Amygdala (tissue), 56 donors: ENCODE results near the gene ZNF385B.

Experiments used
- DNase-seq, 56 donors: peaks; one replicate each; lab custom pipeline; 2025; lab: John Stamatoyannopoulos, UW

ZNF385B gene

GRCh38 chr2:179751163-179751809, 110.1 kb downstream of the ZNF385B start:
- no peak for DNase-seq

GRCh38 chr2:179749210-179749609, 112.2 kb downstream of the ZNF385B start:
- DNase-seq: no peak

DNA sequence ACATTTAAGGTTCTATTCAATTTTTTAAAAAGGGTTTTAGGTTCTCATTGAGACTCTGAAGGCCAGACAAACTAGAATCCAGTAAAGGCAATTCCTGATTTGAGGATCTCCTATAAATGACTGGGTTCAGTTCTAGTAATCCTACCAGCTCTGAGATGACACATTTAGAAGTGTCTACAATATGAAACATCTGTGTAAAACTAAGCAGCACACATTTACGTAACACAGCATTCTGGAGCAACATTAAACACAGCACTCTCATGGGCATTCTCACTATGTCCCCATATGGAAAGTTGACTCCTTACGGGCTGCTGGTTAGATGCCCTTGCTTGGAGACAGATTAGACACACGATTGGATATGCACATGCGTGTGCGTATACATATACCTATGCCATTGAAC, 114.4 kb downstream of the ZNF385B start:
- no peak for DNase-seq

- DNase-seq: peak in 5 of 56 donors; percentile 0 to 18 (median 2)
These were observed 115.7 kb downstream of the ZNF385B start for GRCh38 chr2:179745635-179746256.

DNA sequence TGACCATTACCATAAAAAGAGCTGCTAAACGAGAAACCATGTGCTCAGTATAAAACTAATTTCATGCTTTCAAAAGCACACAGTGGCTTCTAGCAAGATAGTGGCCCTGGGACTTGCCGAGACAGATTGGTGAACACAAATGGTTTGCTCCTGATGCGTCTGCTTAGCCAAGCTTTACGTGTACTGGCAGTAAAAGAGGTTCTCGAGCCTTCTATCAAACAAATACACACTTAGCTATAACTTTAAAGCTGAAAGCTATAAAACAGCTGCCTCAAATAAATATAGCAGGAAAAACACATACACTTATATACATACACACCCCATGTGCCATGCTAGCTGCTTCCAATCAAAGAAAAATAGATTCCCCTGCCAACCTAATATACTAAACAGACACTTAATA, 117.0 kb downstream of the ZNF385B start:
- DNase-seq: no peak

GRCh38 chr2:179741317-179741716, 120.1 kb downstream of the ZNF385B start:
- DNase-seq: no peak

DNA sequence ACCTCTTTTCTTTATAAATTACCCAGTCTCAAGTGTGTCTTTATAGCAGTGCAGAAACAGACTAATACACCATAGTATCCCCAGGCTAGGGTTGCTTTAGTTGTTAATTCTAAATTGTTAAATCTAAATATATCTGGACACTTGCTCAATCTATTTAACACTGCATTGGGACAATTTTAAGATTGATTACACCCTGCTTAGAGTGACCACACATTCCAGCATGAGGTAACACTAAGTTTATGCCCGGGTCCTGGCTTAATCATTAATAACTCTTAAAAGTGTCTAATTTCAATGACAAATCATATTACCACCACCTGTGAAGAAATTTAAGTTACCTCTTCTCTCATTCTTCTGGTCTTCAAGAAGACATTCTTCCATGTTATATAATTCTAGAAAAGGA, 131.4 kb downstream of the ZNF385B start:
- DNase-seq: no peak

- no peak for DNase-seq
These were observed 134.8 kb downstream of the ZNF385B start for GRCh38 chr2:179726461-179727180.

- DNase-seq: no peak
These were observed 137.0 kb downstream of the ZNF385B start for GRCh38 chr2:179724403-179724802.

- no peak for DNase-seq
These were observed 141.1 kb downstream of the ZNF385B start for GRCh38 chr2:179720173-179720772.

- DNase-seq: no peak
These were observed 145.5 kb downstream of the ZNF385B start for GRCh38 chr2:179715871-179716270.

DNA sequence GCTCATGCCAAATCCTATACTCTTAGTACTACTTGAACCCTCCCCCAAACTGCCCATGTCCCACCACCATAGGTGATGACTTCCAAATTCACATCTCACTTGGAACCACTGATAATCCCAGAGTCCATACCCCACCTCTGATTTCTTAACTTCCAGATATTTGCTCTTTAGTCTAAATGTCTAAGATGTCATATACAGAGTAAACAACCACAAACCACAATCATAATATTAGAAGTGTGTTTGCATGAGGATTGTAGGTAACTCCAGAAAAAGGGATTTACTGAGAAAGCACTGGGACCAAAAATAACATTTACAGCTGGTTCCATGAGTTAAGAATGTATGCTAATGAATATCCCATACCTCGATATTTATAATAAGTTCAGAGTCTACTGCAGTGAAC, 146.2 kb downstream of the ZNF385B start:
- no peak for DNase-seq

DNA sequence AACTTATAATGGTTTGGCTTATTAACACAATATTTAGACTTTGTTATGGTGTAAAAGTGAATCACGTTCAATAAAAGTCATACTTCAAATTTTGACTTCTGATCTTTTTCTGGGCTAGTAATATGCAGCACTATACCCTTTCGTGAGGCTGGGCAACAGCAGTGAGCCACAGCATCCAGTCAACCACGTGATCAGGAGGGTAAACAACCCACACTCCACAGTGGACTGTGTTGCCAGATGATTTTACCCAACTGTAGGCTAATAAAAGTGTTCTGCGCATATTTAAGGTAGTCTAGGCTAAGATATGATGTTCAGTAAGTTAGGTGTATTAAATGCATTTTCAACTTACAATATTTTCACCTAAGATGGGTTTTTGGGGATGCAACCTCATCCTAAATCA, 148.6 kb downstream of the ZNF385B start:
- DNase-seq: no peak

DNA sequence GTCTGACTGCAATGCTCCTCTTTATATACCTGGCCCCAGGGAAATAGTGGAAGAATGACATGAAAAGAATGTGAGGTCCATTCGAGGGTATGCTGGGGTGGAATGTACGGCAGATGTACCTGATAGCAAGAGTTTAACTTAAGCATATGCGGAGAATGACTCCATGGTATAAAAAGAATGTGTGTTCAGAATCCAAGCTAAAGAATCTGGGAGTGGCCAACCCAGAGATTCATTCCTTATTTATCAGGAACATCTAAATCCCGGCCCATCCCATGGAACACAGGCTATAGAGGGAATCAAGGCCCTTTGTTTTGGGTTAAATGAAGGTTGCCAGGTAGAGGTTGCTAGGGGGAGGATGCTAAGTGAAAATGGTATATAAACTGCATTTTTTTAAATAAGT, 150.0 kb downstream of the ZNF385B start:
- DNase-seq: no peak

DNA sequence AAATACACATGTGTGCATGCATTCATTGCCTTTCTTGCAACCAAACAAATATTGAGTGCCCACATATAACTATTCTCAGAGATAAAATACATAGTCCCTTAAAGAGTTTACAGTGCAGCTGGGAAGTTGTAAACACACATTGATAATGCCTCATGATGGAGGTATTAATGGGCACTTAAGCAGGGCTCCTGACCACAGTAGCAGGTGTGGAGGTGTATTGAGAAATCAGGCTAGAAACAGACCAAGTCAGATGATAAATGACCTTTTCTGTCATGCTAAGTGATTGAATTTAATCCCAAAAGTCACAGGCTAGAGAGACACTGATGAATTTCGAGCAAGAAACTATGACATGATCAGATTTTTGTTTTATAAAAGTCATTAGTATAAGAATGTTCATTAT, 157.7 kb downstream of the ZNF385B start:
- DNase-seq: no peak

GRCh38 chr2:179702912-179703311, 158.5 kb downstream of the ZNF385B start:
- DNase-seq: no peak

GRCh38 chr2:179701524-179702110, 159.8 kb downstream of the ZNF385B start:
- no peak for DNase-seq

GRCh38 chr2:179695486-179695885, 165.9 kb downstream of the ZNF385B start:
- DNase-seq: no peak

DNA sequence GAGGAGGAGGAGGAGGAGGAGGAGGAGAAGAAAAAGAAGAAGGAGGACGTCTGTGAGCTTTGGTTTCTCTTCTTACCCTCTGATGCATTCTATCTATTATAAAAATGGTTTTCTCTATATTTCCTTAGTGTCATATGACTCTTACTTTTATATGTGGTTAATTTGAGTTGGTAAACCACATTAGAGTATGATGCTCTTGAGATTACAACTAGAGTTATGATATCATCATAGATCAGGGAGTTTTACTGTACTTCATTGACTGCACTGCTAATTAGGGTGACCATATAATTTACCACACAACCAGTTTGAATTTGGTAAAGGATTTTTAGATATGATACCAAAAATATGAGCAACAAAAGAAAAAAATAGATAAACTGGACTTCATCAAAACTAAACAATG, 166.4 kb downstream of the ZNF385B start:
- DNase-seq: no peak

GRCh38 chr2:179692610-179693009, 168.8 kb downstream of the ZNF385B start:
- DNase-seq: no peak

GRCh38 chr2:179692043-179692442, 169.4 kb downstream of the ZNF385B start:
- DNase-seq: no peak
